SU-DHL-6 (cell line): Measurements from ENCODE around the gene SUSD4.

Experiments
- H2AFZ ChIP-seq: fragments of 200-600 bp; sonication (generic); 2 replicates; pipeline ENCODE4 v1.6.1; 2014; ENCODE audit warnings: low read depth, mild to moderate bottlenecking, moderate library complexity, mixed read lengths, antibody characterized with exemption, low read length; ENCODE audit not compliant: severe bottlenecking
- H3F3A ChIP-seq: fragments of 200-600 bp; shearing (Covaris generic); 2 replicates; pipeline ENCODE4 v1.6.0; 2016; ENCODE audit warnings: antibody characterized with exemption, mild to moderate bottlenecking; ENCODE audit not compliant: insufficient read depth
- H3K27ac ChIP-seq: fragments of 200-600 bp; sonication (generic); 2 replicates; pipeline ENCODE4 v1.5.1; 2016; ENCODE audit warnings: low read depth, mild to moderate bottlenecking, low read length, moderate library complexity, mixed read lengths
- H3K27me3 ChIP-seq: fragments of 200-600 bp; sonication (generic), shearing (Covaris generic); 2 replicates; pipeline ENCODE4 v1.6.0; 2014; ENCODE audit warnings: mild to moderate bottlenecking, low read length
- H3K36me3 ChIP-seq: fragments of 200-600 bp; sonication (generic); 2 replicates; pipeline ENCODE4 v1.6.1; 2014; ENCODE audit warnings: mild to moderate bottlenecking, low read length, mixed read lengths
- H3K4me2 ChIP-seq: fragments of 300-600, 200-600 bp; shearing (Covaris generic), sonication (generic); 2 replicates; pipeline ENCODE4 v1.6.0; 2014; ENCODE audit warnings: low read length, low read depth, mild to moderate bottlenecking; ENCODE audit not compliant: poor library complexity, severe bottlenecking
- H3K4me3 ChIP-seq: fragments of 200-600 bp; sonication (generic); 2 replicates; pipeline ENCODE4 v1.5.1; 2014; ENCODE audit warnings: antibody characterized with exemption, low read length, mild to moderate bottlenecking, mixed read lengths; ENCODE audit not compliant: insufficient read depth, poor library complexity, severe bottlenecking
- H3K79me2 ChIP-seq: fragments of 200-600 bp; sonication (generic); 2 replicates; pipeline ENCODE4 v1.6.1; 2014; ENCODE audit warnings: mild to moderate bottlenecking, low read length, moderate library complexity; ENCODE audit not compliant: insufficient read depth
- H3K9ac ChIP-seq: fragments of 200-600 bp; sonication (generic); 2 replicates; pipeline ENCODE4 v1.7.0; 2014; ENCODE audit warnings: mild to moderate bottlenecking, low read length
- H3K9me2 ChIP-seq: fragments of 200-600 bp; sonication (generic); replicated peaks from 2 replicates; pipeline ENCODE4 v1.6.1; 2014; ENCODE audit warnings: low read length; ENCODE audit not compliant: insufficient read depth
- H3K9me3 ChIP-seq: fragments of 200-600 bp; sonication (generic); 2 replicates; pipeline ENCODE4 v1.6.1; 2014; ENCODE audit warnings: low read length, mixed read lengths; ENCODE audit not compliant: insufficient read depth
- H4K20me1 ChIP-seq: fragments of 200-600 bp; sonication (generic); 2 replicates; pipeline ENCODE4 v1.6.1; 2014; ENCODE audit warnings: low read depth, mild to moderate bottlenecking, antibody characterized with exemption, low read length, moderate library complexity, mixed read lengths
- CTCF ChIP-seq: fragments of 200-600 bp; sonication (generic); IDR thresholded peaks from one replicate; pipeline ENCODE4 v1.5.1; 2017; ENCODE audit warnings: antibody characterized with exemption, mild to moderate bottlenecking, low read length, moderate library complexity; ENCODE audit not compliant: insufficient read depth, poor library complexity, severe bottlenecking
- EZH2phosphoT487 ChIP-seq: fragments of 200-600 bp; sonication (generic), shearing (Covaris generic); conservative IDR thresholded peaks from 2 replicates; pipeline ENCODE4 v1.6.1; 2018; ENCODE audit warnings: mild to moderate bottlenecking, antibody characterized with exemption, low read length, moderate library complexity, mixed read lengths

Gene SUSD4

GRCh38 chr1:223374064-223374610 lies 10.2 kb upstream of the SUSD4 start:
- H3K4me3 ChIP-seq, result no peak overlapping the region
- no peak overlapping the region for H2AFZ ChIP-seq
- H3K4me2 ChIP-seq, result no peak overlapping the region
- H3K9me2 ChIP-seq, result no peaks in the 10 kb centered on the region
- TF ChIP-seq CTCF, result no peak
- no peak for TF ChIP-seq EZH2phosphoT487
- H3K79me2 ChIP-seq, result no peaks in the 10 kb centered on the region
- peaks cover 7% of the 10 kb centered on the region; the same call in 1 of the 2 replicates for H3K9me3 ChIP-seq
- no peaks in the 10 kb centered on the region for H3F3A ChIP-seq
- H3K36me3 ChIP-seq, result no peaks in the 10 kb centered on the region
- no peaks in the 10 kb centered on the region for H4K20me1 ChIP-seq
- no peak overlapping the region for H3K27ac ChIP-seq
- no peak overlapping the region for H3K9ac ChIP-seq
- 0 out of 2 replicates have a peak, but pooled peaks cover 2% of the 10 kb centered on the region for H3K27me3 ChIP-seq

DNA sequence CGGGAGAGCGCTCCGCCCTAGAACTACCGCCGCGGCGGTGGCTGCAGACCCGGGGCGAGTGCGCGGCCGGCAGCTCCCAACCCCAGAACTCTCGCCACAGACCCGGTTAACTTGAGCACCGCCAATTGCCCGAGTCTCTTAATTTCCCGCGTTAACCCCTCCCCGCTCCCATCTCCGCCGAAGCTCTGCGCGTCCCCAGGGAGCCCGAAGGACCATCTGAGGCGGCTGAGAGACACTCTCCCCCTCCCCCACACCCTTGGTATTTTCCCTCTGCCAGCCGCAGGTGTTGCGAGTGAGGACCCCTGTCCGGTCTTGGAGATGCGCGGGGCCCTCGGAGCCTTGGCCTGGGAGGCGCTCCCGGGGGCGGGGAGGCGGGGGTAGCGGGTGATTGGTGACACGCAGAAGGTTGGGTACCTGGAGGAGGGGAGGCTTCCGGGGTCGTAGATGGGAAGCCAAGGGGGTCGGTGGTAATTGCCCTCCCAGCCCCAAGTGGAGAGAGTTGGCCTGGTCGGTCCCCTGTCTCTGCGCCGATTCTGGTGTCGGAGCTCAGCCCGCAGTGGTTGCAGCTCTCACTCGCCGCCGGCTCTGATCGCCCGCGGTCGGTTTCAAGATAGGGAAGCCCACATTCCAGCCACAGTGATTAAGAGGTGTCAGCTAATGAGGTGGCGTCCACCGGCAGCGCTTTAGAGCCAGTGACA lies 858 bp upstream of the SUSD4 start:
- no peaks in the 10 kb centered on the region for H3K27me3 ChIP-seq
- no peaks in the 10 kb centered on the region for H4K20me1 ChIP-seq
- no peak overlapping the region for H2AFZ ChIP-seq
- no peak overlapping the region for H3K27ac ChIP-seq
- H3K9me2 ChIP-seq, result no peaks in the 10 kb centered on the region
- no peaks in the 10 kb centered on the region for H3K9me3 ChIP-seq
- no peak for TF ChIP-seq EZH2phosphoT487
- TF ChIP-seq CTCF, result no peak
- H3K4me3 ChIP-seq, result no peak overlapping the region
- no peaks in the 10 kb centered on the region for H3K79me2 ChIP-seq
- no peak overlapping the region for H3K9ac ChIP-seq
- no peaks in the 10 kb centered on the region for H3F3A ChIP-seq
- H3K4me2 ChIP-seq, result no peak overlapping the region
- no peaks in the 10 kb centered on the region for H3K36me3 ChIP-seq

- no peak for TF ChIP-seq EZH2phosphoT487
- Histone ChIP-seq H3K36me3 (no peaks in the 10 kb centered on the region), H3K4me3 (peak overlapping the region; percentile 48), H3K27ac (no peak overlapping the region), H4K20me1 (no peaks in the 10 kb centered on the region), H3F3A (no peaks in the 10 kb centered on the region), H3K27me3 (no peaks in the 10 kb centered on the region), H3K9me3 (no peaks in the 10 kb centered on the region), H3K9ac (peak overlapping the region; percentile 43), H2AFZ (peak overlapping the region; percentile 51), H3K79me2 (no peaks in the 10 kb centered on the region), H3K9me2 (no peaks in the 10 kb centered on the region), H3K4me2 (peak overlapping the region; percentile 54)
These were observed 720 bp downstream of the SUSD4 start for GRCh38 chr1:223363057-223363855.

- Histone ChIP-seq H3K27me3 (no peaks in the 10 kb centered on the region), H3K4me2 (no peak overlapping the region), H3K79me2 (no peaks in the 10 kb centered on the region), H3K9ac (no peak overlapping the region), H3K27ac (no peak overlapping the region), H3K9me2 (no peaks in the 10 kb centered on the region), H2AFZ (no peak overlapping the region), H3K4me3 (no peak overlapping the region), H3K36me3 (no peaks in the 10 kb centered on the region), H4K20me1 (no peaks in the 10 kb centered on the region), H3F3A (no peaks in the 10 kb centered on the region), H3K9me3 (no peaks in the 10 kb centered on the region)
- TF ChIP-seq CTCF, result no peak
- no peak for TF ChIP-seq EZH2phosphoT487
These were observed 5.2 kb downstream of the SUSD4 start for GRCh38 chr1:223358826-223359225.
